H1 (cell line): Measurements from ENCODE around the gene ATP2B3. TPM values are rescaled to one million over a fixed set of nuclear protein-coding genes. Genes with fewer than 3 reads are reported as not detected.

Source experiments
- CTCF ChIA-PET: fragments of 300-600 bp; sonication (Branson Sonifier 250); formaldehyde crosslinking; loops from one replicate; lab custom pipeline; 2021; ENCODE audit not compliant: partially characterized antibody; lab: Charles Lee
- POLR2A ChIA-PET: fragments of 300-600 bp; sonication (Branson Sonifier 250); formaldehyde crosslinking; loops from one replicate; lab custom pipeline; 2021; ENCODE audit warnings: inconsistent platforms; ENCODE audit not compliant: partially characterized antibody; lab: Charles Lee
- DNase-seq, 2 experiments: peaks; one replicate each; pipeline versions ENCODE4 v3.0.0 to v3.0.0-alpha.2; 2010 to 2022; ENCODE audit warnings: low spot score in 2 of 2, low read depth in 1 of 2, mixed read lengths in 1 of 2
- FAIRE-seq: peaks from 2 replicates; lab custom pipeline; 2011; peaks lifted over from hg19 to GRCh38; lab: Jason Lieb, UNC
- H2AFZ ChIP-seq: 2 replicates; pipeline ENCODE4 v1.8.1; 2012; ENCODE audit warnings: low read length, inconsistent platforms
- H2AK5ac ChIP-seq: 2 replicates; pipeline ENCODE4 v1.6.1; 2013; ENCODE audit warnings: low read depth, low read length
- H2BK120ac ChIP-seq: replicated peaks from 2 replicates; pipeline ENCODE3; 2013; ENCODE audit warnings: low read depth, low read length, inconsistent platforms
- H2BK12ac ChIP-seq: 2 replicates; pipeline ENCODE4 v1.6.1; 2013; ENCODE audit warnings: low read depth, low read length
- H2BK15ac ChIP-seq: 2 replicates; pipeline ENCODE4 v1.6.1; 2013; ENCODE audit warnings: low read length
- H2BK20ac ChIP-seq: 2 replicates; pipeline ENCODE4 v1.6.1; 2013; ENCODE audit warnings: low read length
- H2BK5ac ChIP-seq: 2 replicates; pipeline ENCODE4 v1.6.1; 2013; ENCODE audit warnings: low read depth, low read length
- H3K14ac ChIP-seq: 2 replicates; pipeline ENCODE4 v1.6.1; 2013; ENCODE audit warnings: inconsistent platforms; ENCODE audit not compliant: insufficient read length
- H3K18ac ChIP-seq: 2 replicates; pipeline ENCODE4 v1.6.1; 2013; ENCODE audit warnings: low read length; ENCODE audit errors: extremely low read depth
- H3K23ac ChIP-seq: 2 replicates; pipeline ENCODE4 v1.6.1; 2013; ENCODE audit warnings: inconsistent platforms; ENCODE audit not compliant: insufficient read length
- H3K23me2 ChIP-seq: 2 replicates; pipeline ENCODE4 v1.6.1; 2013; ENCODE audit warnings: low read depth, low read length
- H3K27ac ChIP-seq: 2 replicates; pipeline ENCODE4 v1.6.1; 2011; ENCODE audit warnings: low read depth, low read length, inconsistent platforms
- H3K27me3 ChIP-seq, 4 experiments: replicated peaks in 1 of 4; 1 replicate in 1 of 4; 2 replicates in 3 of 4; pipeline versions ENCODE4 v1.6.1 to v1.8.1; 2011 to 2013; ENCODE audit warnings: low read length in 3 of 4, mild to moderate bottlenecking in 3 of 4, inconsistent platforms in 2 of 4, mixed read lengths in 2 of 4, moderate library complexity in 1 of 4; ENCODE audit not compliant: control insufficient read depth in 3 of 4, insufficient read depth in 3 of 4; ENCODE audit errors: extremely low read depth in 1 of 4
- H3K36me3 ChIP-seq, 4 experiments: 2 replicates each; pipeline versions ENCODE4 v1.6.1 to v1.8.1; 2011 to 2013; ENCODE audit warnings: mild to moderate bottlenecking in 4 of 4, low read length in 3 of 4, moderate library complexity in 2 of 4, control low read depth in 1 of 4, inconsistent platforms in 1 of 4; ENCODE audit not compliant: insufficient read depth in 4 of 4, control insufficient read depth in 2 of 4
- H3K4ac ChIP-seq: replicated peaks from 2 replicates; pipeline ENCODE3; 2013; ENCODE audit warnings: low read length, low read depth, mixed read lengths, inconsistent platforms; ENCODE audit not compliant: insufficient read length
- H3K4me1 ChIP-seq, 4 experiments: replicated peaks in 1 of 4; 1 replicate in 1 of 4; 2 replicates in 3 of 4; pipeline versions ENCODE4 v1.6.1 to v1.8.1; 2011 to 2013; ENCODE audit warnings: low read length in 3 of 4, inconsistent platforms in 2 of 4, mixed read lengths in 1 of 4; ENCODE audit not compliant: insufficient read depth in 4 of 4, control insufficient read depth in 3 of 4
- H3K4me2 ChIP-seq, 2 experiments: 2 replicates each; pipeline versions ENCODE4 v1.6.1 to v1.8.1; 2011 to 2013; ENCODE audit warnings: low read depth in 2 of 2, low read length in 2 of 2, control low read depth in 1 of 2, inconsistent platforms in 1 of 2, mild to moderate bottlenecking in 1 of 2; ENCODE audit not compliant: insufficient read depth in 1 of 2
- H3K4me3 ChIP-seq, 4 experiments: fragments of 200-600, 300-600 bp in 1 of 4; sonication (generic), shearing (Covaris generic), sonication (Bioruptor Twin) in 1 of 4; 2 replicates each; pipeline versions ENCODE4 v1.5.1 to v1.8.1; 2011 to 2016; ENCODE audit warnings: low read length in 4 of 4, low read depth in 3 of 4, control low read depth in 2 of 4, inconsistent platforms in 2 of 4, mild to moderate bottlenecking in 2 of 4, mixed read lengths in 1 of 4, moderate library complexity in 1 of 4; ENCODE audit not compliant: insufficient read depth in 2 of 4; ENCODE audit errors: extremely low read depth in 1 of 4
- H3K56ac ChIP-seq: replicated peaks from 2 replicates; pipeline ENCODE3; 2013; ENCODE audit warnings: low read depth, mild to moderate bottlenecking, mixed read lengths, low read length, inconsistent platforms; ENCODE audit not compliant: insufficient read length
- H3K79me1 ChIP-seq: 2 replicates; pipeline ENCODE4 v1.6.1; 2013; ENCODE audit warnings: low read depth, low read length, control low read depth
- H3K79me2 ChIP-seq, 2 experiments: 2 replicates each; pipeline versions ENCODE4 v1.6.1 to v1.8.1; 2012 to 2013; ENCODE audit warnings: low read length in 2 of 2, mild to moderate bottlenecking in 2 of 2, inconsistent platforms in 1 of 2; ENCODE audit not compliant: insufficient read depth in 2 of 2, control insufficient read depth in 1 of 2
- H3K9ac ChIP-seq, 4 experiments: replicated peaks in 1 of 4; 1 replicate in 1 of 4; 2 replicates in 3 of 4; pipeline versions ENCODE4 v1.6.1 to v1.8.1; 2011 to 2013; ENCODE audit warnings: low read depth in 3 of 4, low read length in 3 of 4, control low read depth in 2 of 4, mild to moderate bottlenecking in 2 of 4, moderate library complexity in 2 of 4, inconsistent platforms in 1 of 4; ENCODE audit errors: extremely low read depth in 1 of 4
- H3K9me3 ChIP-seq, 2 experiments: 2 replicates each; pipeline versions ENCODE4 v1.6.1 to v1.8.1; 2012 to 2013; ENCODE audit warnings: mild to moderate bottlenecking in 2 of 2, moderate library complexity in 2 of 2, control low read depth in 1 of 2, inconsistent platforms in 1 of 2, low read depth in 1 of 2, low read length in 1 of 2, mixed read lengths in 1 of 2; ENCODE audit not compliant: insufficient read depth in 2 of 2
- H4K20me1 ChIP-seq, 2 experiments: replicated peaks in 1 of 2; 2 replicates each; pipeline versions ENCODE3 to v1.8.1; 2011 to 2013; ENCODE audit warnings: inconsistent platforms in 2 of 2, low read length in 2 of 2, mild to moderate bottlenecking in 1 of 2; ENCODE audit not compliant: insufficient read depth in 2 of 2, control insufficient read depth in 1 of 2
- H4K5ac ChIP-seq: 2 replicates; pipeline ENCODE4 v1.6.1; 2013; ENCODE audit warnings: low read length, low read depth, mixed read lengths, inconsistent platforms; ENCODE audit not compliant: insufficient read length
- H4K8ac ChIP-seq: 2 replicates; pipeline ENCODE4 v1.8.0; 2013; ENCODE audit warnings: mild to moderate bottlenecking, moderate library complexity, low read length, inconsistent platforms; ENCODE audit not compliant: insufficient read depth; ENCODE audit errors: extremely low read depth
- H4K91ac ChIP-seq: replicated peaks from 2 replicates; pipeline ENCODE3; 2013; ENCODE audit warnings: low read length, mixed read lengths, inconsistent platforms; ENCODE audit not compliant: insufficient read length
- ASH2L ChIP-seq: fragments of 200-600, 300-600 bp; sonication (generic); IDR thresholded peaks from one replicate; pipeline ENCODE4 v1.7.1; 2017; ENCODE audit warnings: low read length
- BRCA1 ChIP-seq: IDR thresholded peaks from 2 replicates; pipeline ENCODE4 v1.6.1; 2012; ENCODE audit warnings: low read depth, low read length, improper control_type of control experiment
- CBX8 ChIP-seq: fragments of 300-800, 300-1000 bp; sonication (generic); IDR thresholded peaks from 2 replicates; pipeline ENCODE4 v1.7.1; 2016; ENCODE audit warnings: low read depth, low read length, borderline replicate concordance
- EP300 ChIP-seq, 2 experiments: IDR thresholded peaks; 1 replicate in 1 of 2; 2 replicates in 1 of 2; pipeline ENCODE4 v1.6.1; 2011 to 2012; ENCODE audit warnings: low read depth in 2 of 2, low read length in 2 of 2, mild to moderate bottlenecking in 2 of 2, borderline replicate concordance in 1 of 2, inconsistent platforms in 1 of 2, moderate library complexity in 1 of 2
- HDAC6 ChIP-seq: IDR thresholded peaks from one replicate; pipeline ENCODE4 v1.7.1; 2012; ENCODE audit warnings: low read depth, mild to moderate bottlenecking, inconsistent platforms, low read length, moderate library complexity
- KDM5A ChIP-seq: fragments of 200-600 bp; IDR thresholded peaks from 2 replicates; pipeline ENCODE4 v1.7.1; 2012; ENCODE audit warnings: mild to moderate bottlenecking, low read length, inconsistent platforms, mixed read lengths
- NRF1 ChIP-seq: IDR thresholded peaks from 2 replicates; pipeline ENCODE4 v1.6.1; 2011; ENCODE audit warnings: mild to moderate bottlenecking, low read depth, low read length, improper control_type of control experiment
- PHF8 ChIP-seq: fragments of 200-600 bp; sonication (generic); conservative IDR thresholded peaks from 2 replicates; pipeline ENCODE4 v1.7.1; 2012; ENCODE audit warnings: low read depth, mild to moderate bottlenecking, inconsistent platforms, low read length, moderate library complexity
- POLR2A ChIP-seq, 2 experiments: IDR thresholded peaks; 1 replicate in 1 of 2; 2 replicates in 1 of 2; pipeline ENCODE4 v1.6.1; 2011; ENCODE audit warnings: low read depth in 2 of 2, low read length in 2 of 2, mild to moderate bottlenecking in 2 of 2; ENCODE audit errors: control extremely low read depth in 1 of 2
- RAD21 ChIP-seq, 2 experiments: IDR thresholded peaks in 1 of 2; conservative IDR thresholded peaks in 1 of 2; 2 replicates each; pipeline ENCODE4 v1.6.1; 2011; ENCODE audit warnings: low read depth in 2 of 2, low read length in 2 of 2, improper control_type of control experiment in 1 of 2, inconsistent platforms in 1 of 2, mild to moderate bottlenecking in 1 of 2, moderate library complexity in 1 of 2
- RXRA ChIP-seq: IDR thresholded peaks from 2 replicates; pipeline ENCODE4 v1.6.1; 2011; ENCODE audit warnings: low read depth, mild to moderate bottlenecking, low read length, moderate library complexity; ENCODE audit not compliant: insufficient read depth
- SAP30 ChIP-seq: fragments of 300-600 bp; sonication (generic); IDR thresholded peaks from 2 replicates; pipeline ENCODE4 v1.7.1; 2012; ENCODE audit warnings: low read length, moderate library complexity, mild to moderate bottlenecking, inconsistent platforms; ENCODE audit not compliant: insufficient read depth, insufficient replicate concordance
- SUZ12 ChIP-seq: fragments of 200-600 bp; sonication (generic); IDR thresholded peaks from 2 replicates; pipeline ENCODE4 v1.6.1; 2012; ENCODE audit warnings: mild to moderate bottlenecking, inconsistent platforms, low read length, moderate library complexity, mixed read lengths
- TEAD4 ChIP-seq: IDR thresholded peaks from 2 replicates; pipeline ENCODE4 v1.6.1; 2012; ENCODE audit warnings: low read depth, low read length, inconsistent platforms, mixed read lengths
- ZNF274 ChIP-seq: IDR thresholded peaks from 2 replicates; pipeline ENCODE4 v1.7.0; 2012; ENCODE audit warnings: low read length, borderline replicate concordance; ENCODE audit errors: extremely low read depth
- WGBS, 2 experiments: shearing (Covaris generic) in 1 of 2; methylation state at CpG; one replicate each; pipeline versions ENCODE4 v1.1.6 to v1.1.7; 2013 to 2015; ENCODE audit warnings: low lambda C conversion rate in 2 of 2, mixed read lengths in 2 of 2, inconsistent platforms in 1 of 2, low coverage in 1 of 2, missing lambda C conversion rate in 1 of 2; ENCODE audit not compliant: insufficient replicate concordance in 2 of 2, insufficient coverage in 1 of 2, insufficient read length in 1 of 2; ENCODE audit errors: extremely low coverage in 1 of 2, missing lambda C conversion rate in 1 of 2; 5-methylcytosine and 5-hydroxymethylcytosine counted together
- polyA plus RNA-seq, 7 experiments: library from polyadenylated mRNA; depleted of rRNA in 3 of 7; stranded (reverse) in 5 of 7; unstranded in 2 of 7; fragments of >200 nt in 5 of 7; fragments of 200-250 nt in 2 of 7; gene quantifications; 1 replicate in 5 of 7; 2 replicates in 1 of 7; 4 replicates in 1 of 7; pipeline versions ENCODE4 v1.2.1 to v1.2.3, GENCODE V29; 2011 to 2013; ENCODE audit warnings: missing spikeins in 2 of 7, mixed read lengths in 2 of 7
- total RNA-seq: library from RNA; stranded (reverse); fragmentation: NEBNext Ultra II Directional; extraction: Animal tissue kit (Norgen Biotek cat#: 25700); gene quantifications from 2 replicates; pipeline ENCODE4 v1.2.1, GENCODE V29; 2021

ATP2B3 gene
- total and polyA plus RNA-seq, 2 of the 8 experiments (the other 6 are each of a cell fraction or from before 2014, with no cell fraction given) = 0.14 to 0.19 TPM

DNA sequence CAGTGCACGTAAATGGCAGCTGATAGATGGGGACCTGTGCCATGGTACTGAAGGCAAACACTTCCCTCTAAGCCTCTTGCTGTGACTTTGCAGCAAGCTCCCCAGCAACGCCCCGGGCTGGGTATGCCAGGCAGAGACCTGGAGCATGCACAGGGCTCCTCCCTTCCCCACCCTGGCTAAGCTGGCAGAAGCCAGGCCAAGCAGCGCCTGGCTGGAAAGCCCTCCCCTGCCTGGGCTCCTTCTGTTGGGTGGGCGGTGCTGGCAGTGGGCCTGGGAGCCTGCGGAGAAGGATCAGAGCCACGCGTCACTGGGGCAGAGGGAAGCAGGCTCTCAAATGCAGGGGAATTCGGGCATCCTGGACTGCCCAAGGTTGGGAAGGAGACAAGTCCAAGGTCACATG, 3.6 kb downstream of the ATP2B3 start:
- H3K79me1 ChIP-seq = no peaks in the 10 kb centered on the region
- no peak overlapping the region for H4K91ac ChIP-seq
- no peak overlapping the region for H3K56ac ChIP-seq
- no peak overlapping the region for H3K27ac ChIP-seq
- no peak for DNase-seq
- peaks cover 4% of the 10 kb centered on the region; the same call in 1 of the 2 replicates for H3K23me2 ChIP-seq
- no peaks in the 10 kb centered on the region for H3K9me3 ChIP-seq
- no peak overlapping the region for H2BK5ac ChIP-seq
- H4K5ac ChIP-seq = no peak overlapping the region
- no peak overlapping the region for H3K18ac ChIP-seq
- no peak overlapping the region for H2AFZ ChIP-seq
- H3K4me1 ChIP-seq = peaks cover 0 to 6% (median 0%) of the 10 kb centered on the region in 4 experiments; a peak in 1 of 7 replicates
- H3K23ac ChIP-seq = no peak overlapping the region
- H3K9ac ChIP-seq = no peak overlapping the region
- no peak overlapping the region for H3K4ac ChIP-seq
- TF ChIP-seq BRCA1 (no peak), RXRA (no peak), KDM5A (no peak), POLR2A (IDR thresholded peaks at IDR 0.05; ENCODE audit: control extremely low read depth in 1 of 2, low read depth in 2 of 2, low read length in 2 of 2) (no peak), EP300 (IDR thresholded peaks at IDR 0.05; ENCODE audit: borderline replicate concordance in 1 of 2, low read depth in 2 of 2, low read length in 2 of 2) (no peak), PHF8 (no peak), SAP30 (no peak), NRF1 (no peak), HDAC6 (no peak), ZNF274 (no peak), CBX8 (no peak), SUZ12 (no peak), TEAD4 (no peak), RAD21 (IDR thresholded peaks at IDR 0.05 in 1 of 2, conservative IDR thresholded peaks at IDR 0.05 in 1 of 2; ENCODE audit: low read depth in 2 of 2, low read length in 2 of 2) (no peak), ASH2L (no peak)
- TF ChIP-seq, all 59 proteins: peak for 0
- no peaks in the 10 kb centered on the region for H3K79me2 ChIP-seq
- peaks cover 0 to 3% of the 10 kb centered on the region in 2 experiments for H4K20me1 ChIP-seq
- H4K8ac ChIP-seq = no peak overlapping the region
- H3K14ac ChIP-seq = no peak overlapping the region
- H2BK120ac ChIP-seq = no peak overlapping the region
- no peak overlapping the region for H3K4me3 ChIP-seq
- no peaks in the 10 kb centered on the region for H3K36me3 ChIP-seq
- no peak overlapping the region for H3K4me2 ChIP-seq
- ChIA-PET POLR2A (no interaction called here), CTCF (interaction anchor here (1.2 kb wide), 2 partner anchors 19 to 78 kb away, joined by 3 read pairs; no protein-coding TSS in a partner anchor)
- no CpG with 5 or more reads among the region's 9 CpGs for WGBS, 2 experiments
- no peak overlapping the region for H2BK20ac ChIP-seq
- no peak overlapping the region for H2AK5ac ChIP-seq
- no peak overlapping the region for H2BK15ac ChIP-seq
- H2BK12ac ChIP-seq = no peak overlapping the region
- FAIRE-seq = no peak
- H3K27me3 ChIP-seq = peaks cover 19 to 31% (median 29%) of the 10 kb centered on the region in 4 experiments
